Smooth muscle cell of the brain vasculature (primary cell): ENCODE results near the gene PINLYP.
"Not testable (repeated sequence)": the region's sequence is repeated elsewhere in the genome, so short reads cannot be mapped to it uniquely, and the experiment has no call there.

Experiments used
- DNase-seq: peaks from one replicate; pipeline ENCODE4 v3.0.0-alpha.2; 2012; ENCODE audit warnings: low read depth, low spot score

Gene PINLYP

GRCh38 chr19:43575156-43575950, at the start of gene PINLYP, which contains the start of gene XRCC1:
Gene PINLYP, plus strand, starts transcription at chr19:43575801. Its CDS starts 1,391 bp downstream, at chr19:43577192.
Gene XRCC1, minus strand, starts transcription at chr19:43575527. Its CDS starts 69 bp downstream, at chr19:43575458.
- peak; percentile 96 for DNase-seq

GRCh38 chr19:43525836-43526771, 49.5 kb upstream of the PINLYP start:
- DNase-seq = no peak

GRCh38 chr19:43526884-43527859, 48.4 kb upstream of the PINLYP start, which contains the start of gene ETHE1:
Gene ETHE1, minus strand, starts transcription at chr19:43527201. Its CDS starts 24 bp downstream, at chr19:43527177.
- no peak for DNase-seq

- DNase-seq = no peak
Measured at GRCh38 chr19:43527860-43528622, 47.6 kb upstream of the PINLYP start.

GRCh38 chr19:43532571-43532961, 43.0 kb upstream of the PINLYP start:
- DNase-seq = no peak

GRCh38 chr19:43532962-43533545, 42.5 kb upstream of the PINLYP start, which contains the start of gene ZNF575:
Gene ZNF575, plus strand, starts transcription at chr19:43533188. Its CDS starts 1,235 bp downstream, at chr19:43534423.
- DNase-seq = peak; percentile 85

GRCh38 chr19:43533546-43534304, 41.9 kb upstream of the PINLYP start:
- peak; percentile 99 for DNase-seq

GRCh38 chr19:43534305-43534815, 41.2 kb upstream of the PINLYP start:
- no peak for DNase-seq

GRCh38 chr19:43534816-43535761, 40.5 kb upstream of the PINLYP start:
- no peak for DNase-seq

GRCh38 chr19:43538922-43539321, 36.7 kb upstream of the PINLYP start:
- no peak for DNase-seq

GRCh38 chr19:43540381-43540780, 35.2 kb upstream of the PINLYP start:
- DNase-seq = no peak

GRCh38 chr19:43541920-43542650, 33.5 kb upstream of the PINLYP start:
- no peak for DNase-seq

GRCh38 chr19:43544077-43544476, 31.5 kb upstream of the PINLYP start:
- DNase-seq = no peak

- DNase-seq = no peak
Measured at GRCh38 chr19:43545276-43545675, 30.3 kb upstream of the PINLYP start.

GRCh38 chr19:43545981-43546380, 29.6 kb upstream of the PINLYP start:
- no peak for DNase-seq

GRCh38 chr19:43546581-43546980, 29.0 kb upstream of the PINLYP start:
- DNase-seq = no peak

GRCh38 chr19:43547926-43548325, 27.7 kb upstream of the PINLYP start:
- not testable (repeated sequence) for DNase-seq
